Sigmoid colon (tissue), 7 donors: ENCODE measurements around the gene TSSK2. TPM values are rescaled to one million over a fixed set of nuclear protein-coding genes. Genes with fewer than 3 reads are reported as not detected.

Experiments
- DNase-seq: peaks from one replicate; pipeline ENCODE4 v3.0.0-alpha.2; 2019
- H3K27ac ChIP-seq, 4 donors: fragments of 200-600 bp; sonication (generic); one replicate each; pipeline ENCODE4 v1.5.1; 2016 to 2019; ENCODE audit warnings: mild to moderate bottlenecking in 1 of 4
- H3K27me3 ChIP-seq, 3 donors: fragments of 200-600 bp; sonication (generic); one replicate each; pipeline ENCODE4 v1.5.1; 2019; ENCODE audit warnings: mild to moderate bottlenecking in 1 of 3
- H3K36me3 ChIP-seq, 4 donors: fragments of 200-600 bp; sonication (generic); one replicate each; pipeline ENCODE4 v1.5.1; 2016 to 2019
- H3K4me1 ChIP-seq, 4 donors: fragments of 200-600 bp; sonication (generic); one replicate each; pipeline ENCODE4 v1.5.1; 2017 to 2019
- H3K4me3 ChIP-seq, 4 donors: fragments of 200-600 bp; sonication (generic); one replicate each; pipeline ENCODE4 v1.5.1; 2017 to 2019; ENCODE audit warnings: mild to moderate bottlenecking in 2 of 4, moderate library complexity in 1 of 4
- H3K9me3 ChIP-seq, 4 donors: fragments of 200-600 bp in 3 of 4; sonication (generic) in 3 of 4; one replicate each; pipeline versions ENCODE4 v1.5.1 to v1.6.1; 2013 to 2019
- EP300 ChIP-seq, 4 donors: sonication (generic); formaldehyde crosslinking; IDR thresholded peaks; one replicate each; pipeline ENCODE4 v1.6.1; 2017; ENCODE audit warnings: antibody characterized with exemption in 4 of 4
- POLR2A ChIP-seq, 2 donors: fragments of 450-650 bp; IDR thresholded peaks; one replicate each; pipeline ENCODE4 v1.6.1; 2016; ENCODE audit warnings: antibody characterized with exemption in 2 of 2, mild to moderate bottlenecking in 2 of 2, moderate library complexity in 2 of 2
- POLR2AphosphoS5 ChIP-seq, 4 donors: sonication (generic); formaldehyde crosslinking; IDR thresholded peaks; one replicate each; pipeline ENCODE4 v1.6.1; 2017; ENCODE audit warnings: antibody characterized with exemption in 4 of 4
- WGBS, 2 donors: extraction: QIAGEN DNeasy Blood & Tissue Kit; methylation state at CpG; one replicate each; pipeline ENCODE4 v1.1.7; 2013; 5-methylcytosine and 5-hydroxymethylcytosine counted together
- intact Hi-C: fragments of 100-400 bp; cut with DNase I; formaldehyde crosslinking; loops from one replicate; pipeline ENCODE4 v1.15.1; 2023
- polyA plus RNA-seq, 3 donors: library from polyadenylated mRNA; stranded (reverse); fragments of 200-250 nt; gene quantifications; one replicate each; pipeline ENCODE4 v1.2.3, GENCODE V29; 2013
- total RNA-seq, 4 donors: library from RNA; depleted of rRNA; stranded (reverse); fragments of >200 nt; gene quantifications; one replicate each; pipeline ENCODE4 v1.1.0, GENCODE V29; 2016
- TF ChIP-seq, protein P1 (sequence below), 4 experiments: fragments of 450-650 bp in 3 of 4; fragments of 200-600 bp in 1 of 4; IDR thresholded peaks; one replicate each; pipeline ENCODE4 v1.5.1; 2016 to 2019; ENCODE audit warnings: antibody characterized with exemption in 4 of 4, mild to moderate bottlenecking in 3 of 4, moderate library complexity in 2 of 4
- donor health status: healthy with polysubstance abuse.
- donor health status: Bipolar disorder and iron deficiency.
- donor health status: healthy.

TSSK2 gene
- total and polyA plus RNA-seq, 7 donors = 0.12 TPM; not detected in 6

- Histone ChIP-seq H3K4me3 (no peak overlapping the region), H3K27ac (no peak overlapping the region), H3K9me3 (no peaks in the 10 kb centered on the region), H3K27me3 (no peaks in the 10 kb centered on the region), H3K4me1 (peaks cover 0 to 55% (median 50%) of the 10 kb centered on the region in 4 donors), H3K36me3 (peaks cover 0 to 4% (median 0%) of the 10 kb centered on the region in 4 donors)
- TF ChIP-seq POLR2A (IDR thresholded peaks at IDR 0.05) = no peak
- no peak for TF ChIP-seq EP300 (IDR thresholded peaks at IDR 0.05)
- no peak for TF ChIP-seq POLR2AphosphoS5 (IDR thresholded peaks at IDR 0.05)
- TF ChIP-seq, protein P1, sequence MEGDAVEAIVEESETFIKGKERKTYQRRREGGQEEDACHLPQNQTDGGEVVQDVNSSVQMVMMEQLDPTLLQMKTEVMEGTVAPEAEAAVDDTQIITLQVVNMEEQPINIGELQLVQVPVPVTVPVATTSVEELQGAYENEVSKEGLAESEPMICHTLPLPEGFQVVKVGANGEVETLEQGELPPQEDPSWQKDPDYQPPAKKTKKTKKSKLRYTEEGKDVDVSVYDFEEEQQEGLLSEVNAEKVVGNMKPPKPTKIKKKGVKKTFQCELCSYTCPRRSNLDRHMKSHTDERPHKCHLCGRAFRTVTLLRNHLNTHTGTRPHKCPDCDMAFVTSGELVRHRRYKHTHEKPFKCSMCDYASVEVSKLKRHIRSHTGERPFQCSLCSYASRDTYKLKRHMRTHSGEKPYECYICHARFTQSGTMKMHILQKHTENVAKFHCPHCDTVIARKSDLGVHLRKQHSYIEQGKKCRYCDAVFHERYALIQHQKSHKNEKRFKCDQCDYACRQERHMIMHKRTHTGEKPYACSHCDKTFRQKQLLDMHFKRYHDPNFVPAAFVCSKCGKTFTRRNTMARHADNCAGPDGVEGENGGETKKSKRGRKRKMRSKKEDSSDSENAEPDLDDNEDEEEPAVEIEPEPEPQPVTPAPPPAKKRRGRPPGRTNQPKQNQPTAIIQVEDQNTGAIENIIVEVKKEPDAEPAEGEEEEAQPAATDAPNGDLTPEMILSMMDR (IDR thresholded peaks at IDR 0.05) = no peak
- intact Hi-C loops = no loop called here
- WGBS, 2 donors = 98% methylated on average over 5 of the region's 5 CpGs
- no peak for DNase-seq
These were observed 17.7 kb upstream of the TSSK2 start for GRCh38 chr22:19113429-19113828.

- WGBS, 2 donors = 73 to 93% methylated on average over 4 of the region's 4 CpGs
- TF ChIP-seq POLR2AphosphoS5 (IDR thresholded peaks at IDR 0.05) (no peak), EP300 (IDR thresholded peaks at IDR 0.05) (no peak), POLR2A (IDR thresholded peaks at IDR 0.05) (no peak)
- TF ChIP-seq, protein P1 (IDR thresholded peaks at IDR 0.05) = no peak
- H3K36me3 ChIP-seq = peaks cover 0 to 4% (median 0%) of the 10 kb centered on the region in 4 donors
- intact Hi-C loops = no loop called here
- peaks cover 0 to 58% (median 54%) of the 10 kb centered on the region in 4 donors for H3K4me1 ChIP-seq
- H3K4me3 ChIP-seq = no peak overlapping the region
- H3K27ac ChIP-seq = no peak overlapping the region
- DNase-seq = no peak
- H3K9me3 ChIP-seq = no peaks in the 10 kb centered on the region
- H3K27me3 ChIP-seq = no peaks in the 10 kb centered on the region
These were observed 16.0 kb upstream of the TSSK2 start for GRCh38 chr22:19114984-19115552.

DNA sequence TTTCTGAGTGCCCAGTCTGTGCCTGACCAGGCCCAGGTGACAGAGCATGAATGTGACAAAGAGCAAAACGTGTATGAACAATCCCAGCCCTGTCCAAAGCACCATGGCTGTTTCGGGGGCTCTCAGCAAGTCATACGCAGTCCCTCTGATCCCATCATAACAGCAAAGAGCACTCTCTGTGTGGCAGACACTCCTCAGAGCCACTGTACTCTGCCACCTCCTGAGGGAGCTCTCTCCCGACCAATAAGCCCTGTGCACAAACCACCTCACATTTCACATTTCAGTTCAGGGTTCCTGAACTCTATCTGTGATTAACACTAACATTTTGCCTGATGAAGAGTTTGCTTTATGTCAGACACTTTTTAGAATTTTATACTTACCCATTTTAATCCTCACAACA is 15.5 kb upstream of the TSSK2 start:
- Histone ChIP-seq H3K27me3 (no peaks in the 10 kb centered on the region), H3K4me1 (peaks cover 0 to 61% (median 56%) of the 10 kb centered on the region in 4 donors), H3K9me3 (no peaks in the 10 kb centered on the region), H3K4me3 (no peak overlapping the region), H3K36me3 (peaks cover 0 to 4% (median 0%) of the 10 kb centered on the region in 4 donors), H3K27ac (no peak overlapping the region)
- 62 to 81% methylated on average over 4 of the region's 4 CpGs for WGBS, 2 donors
- TF ChIP-seq EP300 (IDR thresholded peaks at IDR 0.05) (no peak), POLR2AphosphoS5 (IDR thresholded peaks at IDR 0.05) (no peak), POLR2A (IDR thresholded peaks at IDR 0.05) (no peak)
- TF ChIP-seq, protein P1 (IDR thresholded peaks at IDR 0.05) = no peak
- intact Hi-C loops = no loop called here
- no peak for DNase-seq

DNA sequence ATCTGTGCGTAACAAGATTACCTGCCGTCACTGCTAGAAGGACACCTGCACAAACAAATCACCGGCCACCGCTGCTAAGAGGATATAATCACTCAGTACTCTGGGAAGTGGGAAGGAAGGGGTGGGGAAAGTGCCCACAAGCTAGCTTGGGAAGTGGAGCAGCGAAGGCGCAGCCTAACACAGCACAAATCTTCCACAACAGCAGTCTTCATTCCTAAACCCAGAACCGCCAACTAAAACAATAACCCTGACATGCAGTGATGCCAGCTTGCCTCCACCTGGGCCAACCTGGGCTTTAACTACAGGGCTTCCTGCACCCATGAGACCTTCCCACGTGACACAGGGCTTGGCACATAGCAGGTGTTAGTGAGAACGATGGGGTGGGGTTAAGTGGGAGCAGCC is 14.0 kb upstream of the TSSK2 start:
- Histone ChIP-seq H3K27ac (no peak overlapping the region), H3K27me3 (no peaks in the 10 kb centered on the region), H3K36me3 (peaks cover 0 to 4% (median 0%) of the 10 kb centered on the region in 4 donors), H3K9me3 (no peaks in the 10 kb centered on the region), H3K4me3 (no peak overlapping the region), H3K4me1 (peaks cover 0 to 70% (median 63%) of the 10 kb centered on the region in 4 donors)
- 18 to 64% methylated on average over 9 of the region's 9 CpGs for WGBS, 2 donors
- no peak for DNase-seq
- intact Hi-C loops = no loop called here
- no peak for TF ChIP-seq EP300 (IDR thresholded peaks at IDR 0.05)
- no peak for TF ChIP-seq POLR2A (IDR thresholded peaks at IDR 0.05)
- TF ChIP-seq POLR2AphosphoS5 (IDR thresholded peaks at IDR 0.05) = no peak
- TF ChIP-seq, protein P1 (IDR thresholded peaks at IDR 0.05) = no peak
